Astrocyte (in vitro differentiated cells and primary cell): ENCODE results near the gene CHMP6. TPM values are rescaled to one million over a fixed set of nuclear protein-coding genes. Genes with fewer than 3 reads are reported as not detected.

Experiments used
- DNase-seq: peaks from one replicate; pipeline ENCODE4 v3.0.0-alpha.2; 2010; ENCODE audit warnings: low read depth
- FAIRE-seq: peaks from 2 replicates; lab custom pipeline; 2011; peaks lifted over from hg19 to GRCh38; lab: Jason Lieb, UNC
- H2AFZ ChIP-seq: 2 replicates; pipeline ENCODE4 v1.6.0; 2012; ENCODE audit warnings: low read depth, low read length, inconsistent platforms
- H3K27ac ChIP-seq: 2 replicates; pipeline ENCODE4 v1.5.1; 2011; ENCODE audit warnings: low read depth, low read length, inconsistent platforms
- H3K27me3 ChIP-seq: 2 replicates; pipeline ENCODE4 v1.6.0; 2011; ENCODE audit warnings: low read length, inconsistent platforms; ENCODE audit not compliant: insufficient read depth
- H3K36me3 ChIP-seq: 2 replicates; pipeline ENCODE4 v1.5.1; 2011; ENCODE audit warnings: low read length, inconsistent platforms; ENCODE audit not compliant: insufficient read depth
- H3K4me1 ChIP-seq: 2 replicates; pipeline ENCODE4 v1.5.1; 2011; ENCODE audit warnings: low read length, inconsistent platforms; ENCODE audit not compliant: insufficient read depth
- H3K4me2 ChIP-seq: 2 replicates; pipeline ENCODE4 v1.6.0; 2012; ENCODE audit warnings: low read length, inconsistent platforms
- H3K4me3 ChIP-seq: 2 replicates; pipeline ENCODE4 v1.5.1; 2011; ENCODE audit warnings: low read depth, mild to moderate bottlenecking, low read length, inconsistent platforms; ENCODE audit not compliant: insufficient read depth
- H3K79me2 ChIP-seq: 2 replicates; pipeline ENCODE4 v1.6.0; 2012; ENCODE audit warnings: mild to moderate bottlenecking, low read length, inconsistent platforms; ENCODE audit not compliant: insufficient read depth
- H3K9ac ChIP-seq: 2 replicates; pipeline ENCODE4 v1.6.0; 2012; ENCODE audit warnings: mild to moderate bottlenecking, low read length, inconsistent platforms
- H3K9me3 ChIP-seq: 2 replicates; pipeline ENCODE4 v1.5.1; 2012; ENCODE audit warnings: low read depth, mild to moderate bottlenecking, low read length, inconsistent platforms; ENCODE audit not compliant: insufficient read depth
- H4K20me1 ChIP-seq: 2 replicates; pipeline ENCODE4 v1.6.0; 2012; ENCODE audit warnings: low read length, inconsistent platforms; ENCODE audit not compliant: insufficient read depth
- H3K27ac Mint-ChIP-seq: one replicate; pipeline ENCODE4 v1.8.0; 2021; ENCODE audit warnings: mild to moderate bottlenecking, mixed read lengths; ENCODE audit not compliant: unreplicated experiment
- H3K27me3 Mint-ChIP-seq: one replicate; pipeline ENCODE4 v1.8.0; 2021; ENCODE audit warnings: low read depth, mixed read lengths; ENCODE audit not compliant: unreplicated experiment
- H3K36me3 Mint-ChIP-seq: one replicate; pipeline ENCODE4 v1.8.0; 2021; ENCODE audit warnings: low read depth, mixed read lengths; ENCODE audit not compliant: unreplicated experiment
- H3K4me1 Mint-ChIP-seq: one replicate; pipeline ENCODE4 v1.8.0; 2021; ENCODE audit warnings: low read depth, mixed read lengths; ENCODE audit not compliant: unreplicated experiment
- H3K4me3 Mint-ChIP-seq: one replicate; pipeline ENCODE4 v1.8.0; 2021; ENCODE audit warnings: mild to moderate bottlenecking, moderate library complexity, mixed read lengths; ENCODE audit not compliant: unreplicated experiment
- H3K9me3 Mint-ChIP-seq: one replicate; pipeline ENCODE4 v1.8.0; 2021; ENCODE audit warnings: mild to moderate bottlenecking, mixed read lengths; ENCODE audit not compliant: unreplicated experiment
- CTCF ChIP-seq: IDR thresholded peaks from 2 replicates; pipeline ENCODE4 v1.5.1; 2011; ENCODE audit warnings: low read depth, mild to moderate bottlenecking, inconsistent platforms, low read length, moderate library complexity; ENCODE audit not compliant: insufficient read depth
- EZH2 ChIP-seq: IDR thresholded peaks from 2 replicates; pipeline ENCODE4 v1.6.1; 2012; ENCODE audit warnings: mild to moderate bottlenecking, low read length, inconsistent platforms; ENCODE audit not compliant: insufficient read depth
- total RNA-seq: library from RNA; stranded (reverse); gene quantifications from 2 replicates; pipeline ENCODE4 v1.2.1, GENCODE V29; 2021

The CHMP6 gene
- total RNA-seq, 1 donor from 2014 or later: 19.0 TPM

- Histone ChIP-seq H3K27me3 (no peaks in the 10 kb centered on the region), H2AFZ (no peak overlapping the region), H3K36me3 (peaks cover 5% of the 10 kb centered on the region), H3K4me1 (peaks cover 15% of the 10 kb centered on the region), H3K79me2 (no peaks in the 10 kb centered on the region), H3K9ac (no peak overlapping the region), H3K4me2 (no peak overlapping the region), H3K9me3 (no peaks in the 10 kb centered on the region), H3K4me3 (no peak overlapping the region), H4K20me1 (peaks cover 6% of the 10 kb centered on the region), H3K27ac (no peak overlapping the region)
- H3K36me3 Mint-ChIP-seq: peaks cover 12% of the 10 kb centered on the region
- peaks cover 2% of the 10 kb centered on the region for H3K9me3 Mint-ChIP-seq
- DNase-seq (no peak), FAIRE-seq (no peak)
- TF ChIP-seq CTCF (no peak), EZH2 (no peak)
- H3K27me3 Mint-ChIP-seq: peaks cover 2% of the 10 kb centered on the region
- H3K4me1 Mint-ChIP-seq: no peaks in the 10 kb centered on the region
- no peak overlapping the region for H3K4me3 Mint-ChIP-seq
- H3K27ac Mint-ChIP-seq: no peak overlapping the region
Measured at GRCh38 chr17:80946449-80946848, 45.2 kb upstream of the CHMP6 start.

- Mint-ChIP-seq H3K4me3 (no peak overlapping the region), H3K4me1 (no peaks in the 10 kb centered on the region), H3K9me3 (peaks cover 5% of the 10 kb centered on the region), H3K36me3 (peaks cover 14% of the 10 kb centered on the region), H3K27ac (peak overlapping the region; percentile 14), H3K27me3 (peaks cover 2% of the 10 kb centered on the region)
- H3K79me2 ChIP-seq: no peaks in the 10 kb centered on the region
- no peak overlapping the region for H3K27ac ChIP-seq
- no peak for TF ChIP-seq CTCF
- no peak overlapping the region for H2AFZ ChIP-seq
- no peaks in the 10 kb centered on the region for H3K9me3 ChIP-seq
- DNase-seq: no peak
- no peak for FAIRE-seq
- no peak overlapping the region for H3K4me3 ChIP-seq
- H3K9ac ChIP-seq: no peak overlapping the region
- no peak overlapping the region for H3K4me2 ChIP-seq
- no peaks in the 10 kb centered on the region for H3K27me3 ChIP-seq
- H4K20me1 ChIP-seq: no peaks in the 10 kb centered on the region
- peaks cover 5% of the 10 kb centered on the region for H3K36me3 ChIP-seq
- H3K4me1 ChIP-seq: peaks cover 8% of the 10 kb centered on the region
Measured at GRCh38 chr17:80947200-80947940, 44.3 kb upstream of the CHMP6 start.
